NCI-H1092 (cell line): ENCODE data around the gene CETN1.

Experiments
- DNase-seq: peaks from one replicate; lab custom pipeline; 2025; lab: John Stamatoyannopoulos, UW

CETN1 gene

DNA sequence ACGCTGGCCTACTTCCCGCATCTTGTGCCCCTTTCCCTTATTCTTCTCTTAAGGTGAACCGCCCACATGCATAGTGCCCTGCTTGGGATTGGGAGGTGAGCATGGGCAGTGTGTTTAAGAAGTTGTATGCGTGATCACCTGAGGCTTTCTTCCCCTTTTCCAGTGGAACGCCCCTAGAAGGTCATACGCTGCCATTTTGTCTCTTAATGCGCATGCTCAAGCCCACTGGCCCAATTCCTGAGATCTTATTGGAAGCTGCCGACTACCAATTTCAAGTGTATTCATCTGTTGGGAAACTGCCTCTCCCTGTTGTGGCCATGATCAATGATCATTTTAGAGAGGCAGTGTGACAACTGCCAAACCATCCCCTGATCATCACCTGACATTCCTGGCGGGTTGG lies 3.3 kb upstream of the CETN1 start:
- DNase-seq: no peak

DNA sequence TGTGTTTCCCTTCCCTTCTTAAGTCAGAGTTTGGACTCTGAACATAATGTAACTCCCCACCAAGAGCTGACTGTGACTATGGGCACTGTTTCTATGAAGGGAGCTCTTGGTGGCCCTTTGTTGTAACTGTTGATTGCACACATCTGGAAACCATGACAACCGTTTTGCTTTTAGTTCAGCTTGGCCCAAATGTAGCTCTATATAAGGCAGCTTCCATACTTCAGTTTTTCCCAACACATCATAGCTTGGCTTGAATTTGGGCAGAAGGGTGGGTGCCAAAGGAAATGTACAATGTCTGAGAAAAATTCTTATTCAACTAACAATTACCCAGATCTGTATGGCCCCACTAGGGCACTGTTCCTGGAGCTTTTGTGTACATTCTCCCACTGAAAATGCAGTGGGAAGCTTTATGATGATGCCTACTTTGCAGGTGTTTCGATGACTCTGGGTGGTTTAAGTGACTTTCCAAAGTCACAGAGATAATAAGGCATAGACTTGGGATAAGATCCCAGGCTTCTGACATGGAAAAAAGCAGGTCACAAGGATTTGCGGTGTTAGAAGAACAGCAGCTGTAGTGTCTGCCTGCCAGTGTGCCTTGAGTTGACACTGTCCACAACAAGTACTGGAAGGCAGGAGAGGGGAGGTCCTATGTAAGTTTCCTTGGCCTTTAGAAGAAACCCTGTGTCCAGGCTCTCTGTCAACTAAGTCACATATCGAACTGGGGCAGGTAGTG lies 2.4 kb upstream of the CETN1 start:
- no peak for DNase-seq

DNA sequence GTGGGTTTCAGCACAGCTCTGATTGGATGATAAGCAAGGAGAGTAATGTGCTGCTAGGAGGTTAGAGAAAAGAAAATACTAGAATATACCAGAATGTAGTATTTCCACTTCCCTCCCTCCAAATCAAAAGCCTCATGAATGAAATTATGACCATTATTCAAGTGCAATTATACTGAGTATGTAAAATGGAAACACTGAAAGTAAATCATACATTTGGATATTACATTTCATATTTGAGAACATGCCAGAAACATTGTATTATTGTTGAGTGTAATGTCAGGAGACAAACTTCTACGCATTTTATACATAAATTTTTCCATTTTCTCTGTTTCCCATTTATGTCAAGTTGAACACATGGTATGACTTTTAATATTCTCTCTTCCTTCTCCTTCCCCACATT lies 942 bp upstream of the CETN1 start:
- DNase-seq: no peak

DNA sequence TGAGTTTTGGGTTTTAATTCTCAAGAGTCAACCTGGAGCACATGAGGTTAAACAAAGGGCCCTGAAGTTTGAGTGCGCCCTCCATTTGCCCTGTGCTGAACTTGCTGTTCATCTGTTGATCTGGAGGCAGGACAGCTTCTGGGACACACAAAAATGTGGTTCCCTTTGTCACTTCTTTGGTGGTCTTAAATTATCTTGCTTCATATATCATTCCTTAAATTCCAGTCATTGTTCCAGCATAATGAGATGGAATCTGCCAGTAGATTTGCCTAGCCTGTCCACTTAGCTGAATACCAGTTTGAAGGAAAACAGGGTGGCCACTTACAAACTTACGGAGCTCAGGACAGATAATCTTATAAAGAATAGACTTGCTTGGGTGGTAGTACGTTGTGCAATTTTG lies 916 bp downstream of the CETN1 start:
- DNase-seq: no peak

DNA sequence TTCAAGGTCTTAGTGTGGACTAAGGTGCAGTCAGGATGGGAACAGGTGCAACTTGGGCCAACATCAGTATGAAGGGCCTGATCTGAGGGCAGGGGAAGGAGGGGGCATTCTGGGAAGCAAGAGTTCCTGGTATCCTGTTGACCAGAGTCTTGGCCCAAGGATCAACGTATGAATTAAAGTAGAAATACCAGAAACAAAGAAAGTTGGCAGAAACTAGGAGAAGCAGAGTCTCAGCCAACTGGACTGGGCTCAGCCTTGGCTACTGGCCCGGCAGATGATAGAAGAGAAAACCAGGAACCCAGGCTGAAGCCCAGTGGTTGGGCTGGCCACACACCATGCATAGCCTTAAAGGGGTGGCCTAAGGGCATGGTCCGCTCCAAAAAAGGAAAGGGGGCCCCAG lies 2.3 kb downstream of the CETN1 start:
- no peak for DNase-seq

DNA sequence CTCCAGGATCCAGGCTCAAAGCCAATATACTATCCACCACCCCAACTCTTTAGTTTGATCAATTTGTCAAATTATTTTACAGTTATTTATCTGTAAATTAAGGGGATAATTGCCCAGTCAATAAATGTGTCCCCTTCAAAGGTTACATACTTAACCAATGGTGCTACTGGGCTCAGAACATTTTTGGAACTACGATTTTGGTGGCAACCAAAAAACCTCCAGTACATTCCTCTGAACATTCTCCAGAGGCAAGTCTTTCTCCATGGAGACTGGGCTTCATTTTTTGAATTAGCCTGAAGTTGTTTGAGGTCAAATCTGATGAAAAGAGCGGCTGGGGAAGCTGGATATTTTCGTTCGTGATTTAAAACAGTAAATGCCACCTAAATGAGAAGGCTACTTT lies 14.9 kb downstream of the CETN1 start:
- DNase-seq: no peak

DNA sequence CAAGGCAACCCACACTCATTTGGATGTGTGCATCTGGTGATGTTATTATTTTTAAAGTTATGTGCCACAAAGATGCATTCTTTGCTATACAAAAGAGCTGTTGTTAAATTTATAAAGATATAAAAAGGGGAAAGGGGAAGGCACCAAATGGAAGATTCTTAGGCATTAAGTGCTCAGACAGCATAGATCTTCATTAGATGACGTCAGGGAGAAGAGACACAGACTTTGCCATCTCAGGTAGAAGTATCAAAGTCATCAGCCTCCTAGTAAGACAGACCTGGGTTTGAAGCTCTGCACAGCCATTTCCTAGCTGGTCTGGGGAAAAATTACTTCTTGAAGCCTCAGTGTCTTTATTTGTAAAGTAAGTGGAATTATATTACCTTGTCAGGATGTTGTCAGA lies 15.4 kb downstream of the CETN1 start:
- no peak for DNase-seq

- no peak for DNase-seq
Observed at GRCh38 chr18:596288-596881, 16.2 kb downstream of the CETN1 start.

- DNase-seq: no peak
Observed at GRCh38 chr18:598124-598589, 18.0 kb downstream of the CETN1 start.

DNA sequence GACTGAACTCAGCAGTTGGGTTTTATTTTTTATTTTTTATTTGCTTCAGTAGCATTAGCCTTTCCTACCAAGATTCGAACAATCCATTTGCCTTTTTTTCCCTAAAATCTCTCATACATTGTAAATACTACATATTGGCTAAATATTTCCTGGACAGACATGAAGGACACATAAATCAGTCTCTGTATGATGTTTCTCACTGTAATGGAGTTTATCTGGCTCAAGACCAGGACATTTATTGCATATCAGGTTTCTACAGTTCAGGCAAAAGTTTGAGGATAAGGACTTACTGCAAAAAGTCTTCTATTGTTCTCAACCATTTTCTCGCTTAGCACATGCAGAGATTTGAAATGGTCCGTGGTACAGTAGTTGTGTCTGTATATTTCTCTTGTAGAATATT lies 19.9 kb downstream of the CETN1 start:
- DNase-seq: no peak

DNA sequence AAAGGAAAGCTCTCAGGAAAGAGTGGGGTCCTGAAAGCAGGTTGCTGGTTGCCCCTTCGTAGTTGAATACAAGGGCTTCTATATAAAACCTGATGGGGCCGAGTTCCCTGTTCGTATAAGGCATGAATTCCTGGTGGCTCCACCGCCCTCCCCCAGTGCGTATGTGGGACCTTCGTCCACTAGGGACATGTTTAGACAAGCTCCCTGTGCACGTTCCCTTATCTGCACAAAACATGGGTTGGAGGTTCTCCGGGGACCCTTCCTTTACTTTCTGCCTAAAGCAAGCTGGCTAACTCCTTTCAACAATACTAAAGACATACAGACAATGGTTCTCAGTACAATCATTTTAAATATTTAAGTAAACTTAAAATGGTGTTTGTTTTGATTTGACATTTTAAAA lies 24.6 kb downstream of the CETN1 start:
- no peak for DNase-seq

DNA sequence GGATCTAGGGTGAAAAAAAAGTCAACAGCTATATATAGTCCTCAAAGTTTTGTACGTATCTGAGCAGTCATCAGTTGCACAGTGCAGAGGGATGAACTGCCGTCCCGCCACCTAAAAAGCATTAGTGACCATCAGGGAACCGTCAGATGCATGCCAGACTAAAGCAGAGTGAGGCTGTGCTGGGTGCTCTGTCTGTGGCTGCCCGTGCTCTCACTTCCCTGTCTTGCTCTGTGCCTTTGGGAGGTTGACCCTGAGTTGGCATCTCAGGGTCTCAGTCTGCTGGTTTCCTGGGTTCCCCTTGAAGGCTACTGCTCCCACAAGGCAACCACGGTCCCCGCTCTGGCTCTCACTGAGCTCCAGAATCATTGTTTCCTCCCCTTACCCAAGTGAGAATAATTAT lies 27.8 kb downstream of the CETN1 start:
- DNase-seq: no peak

DNA sequence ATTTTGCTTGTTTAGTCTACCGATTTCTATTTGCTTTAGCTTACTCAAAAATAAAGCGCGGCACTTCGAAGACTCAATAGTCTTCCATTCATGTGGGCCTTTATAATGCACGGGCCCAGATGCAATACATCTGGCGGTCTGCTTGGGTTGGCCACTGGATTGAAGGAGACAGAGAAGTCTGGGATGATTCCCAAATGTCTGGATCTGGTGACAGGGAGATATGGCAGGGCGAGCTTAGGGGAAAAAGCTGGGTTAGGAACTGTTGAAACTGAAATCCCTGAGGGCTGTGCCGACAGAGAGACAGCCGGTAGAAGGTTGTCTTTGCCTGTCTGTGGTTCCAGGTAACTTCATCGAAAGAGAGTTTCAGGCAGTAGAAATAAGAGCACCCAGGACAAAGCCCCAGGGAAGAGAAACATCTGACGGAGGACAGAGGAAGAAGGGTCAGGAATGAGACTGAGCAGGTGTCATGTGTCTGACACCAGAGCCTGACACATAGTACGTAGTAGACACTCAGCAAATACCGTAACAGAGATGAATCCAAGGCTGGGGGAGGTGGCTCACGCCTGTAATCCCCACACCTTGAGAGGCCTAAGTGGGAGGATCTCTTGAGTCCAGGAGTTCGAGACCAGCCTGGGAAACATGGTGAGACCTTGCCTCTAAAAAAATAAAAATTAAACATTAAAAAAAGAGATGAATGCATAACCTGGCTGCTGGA lies 30.2 kb downstream of the CETN1 start:
- no peak for DNase-seq

DNA sequence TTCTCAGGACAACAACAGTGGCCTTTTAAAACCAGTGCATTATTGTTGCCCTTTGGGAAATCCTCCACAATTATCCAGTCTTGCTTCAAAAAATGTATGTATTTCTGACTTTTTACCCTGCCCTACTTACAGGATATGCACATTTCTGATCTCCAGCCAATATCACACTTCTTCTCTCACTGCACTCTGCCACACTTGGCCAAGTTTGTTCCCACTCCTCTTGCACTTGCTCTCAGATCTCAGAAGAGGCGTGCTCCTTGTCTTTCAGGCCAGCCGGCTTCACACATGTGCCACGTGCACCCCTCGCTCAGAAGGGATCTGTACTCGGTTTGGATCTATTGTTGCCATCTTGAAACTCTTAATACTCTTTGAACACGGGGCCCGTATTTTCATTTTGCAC lies 32.0 kb downstream of the CETN1 start:
- DNase-seq: no peak

DNA sequence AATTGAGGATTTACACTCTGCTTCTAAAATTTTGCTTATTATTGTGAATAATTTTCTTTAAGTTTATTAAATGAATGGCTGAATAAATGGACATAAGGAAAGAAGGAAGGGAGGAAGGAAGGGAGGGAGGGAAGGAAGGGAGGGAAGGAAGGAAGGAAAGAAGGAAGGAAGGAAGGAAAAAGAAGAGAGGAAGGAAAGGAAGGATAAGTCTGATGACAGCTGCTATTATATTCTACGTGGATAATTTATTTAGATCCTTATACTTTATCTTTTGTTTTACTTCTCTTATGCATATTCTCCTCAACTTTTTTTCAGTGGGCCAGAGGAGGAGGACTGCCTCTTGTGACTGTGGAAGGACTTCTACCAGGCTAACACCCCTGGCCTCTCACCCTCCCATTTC lies 34.0 kb downstream of the CETN1 start:
- no peak for DNase-seq

GRCh38 chr18:615092-615521 lies 34.9 kb downstream of the CETN1 start:
- DNase-seq: no peak

DNA sequence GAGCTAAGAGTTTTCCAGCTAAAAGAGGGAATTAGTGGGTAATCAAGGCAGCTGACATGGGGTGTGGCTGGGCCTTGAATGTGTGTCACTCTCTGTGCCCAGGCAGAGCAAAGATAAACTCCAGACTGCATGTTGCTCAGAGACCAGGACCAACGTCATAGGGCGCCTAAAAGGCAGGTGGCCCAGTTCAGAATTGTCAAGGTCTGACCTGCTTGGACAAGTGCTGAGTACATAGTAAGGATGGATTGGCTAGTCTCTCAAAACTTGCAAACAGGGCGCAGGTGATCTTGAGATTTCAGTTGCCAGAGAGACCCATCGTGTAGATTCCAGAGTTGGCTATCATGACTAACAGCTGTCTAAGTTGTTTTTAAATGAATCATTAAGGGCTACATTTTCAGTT lies 35.6 kb downstream of the CETN1 start:
- DNase-seq: no peak

DNA sequence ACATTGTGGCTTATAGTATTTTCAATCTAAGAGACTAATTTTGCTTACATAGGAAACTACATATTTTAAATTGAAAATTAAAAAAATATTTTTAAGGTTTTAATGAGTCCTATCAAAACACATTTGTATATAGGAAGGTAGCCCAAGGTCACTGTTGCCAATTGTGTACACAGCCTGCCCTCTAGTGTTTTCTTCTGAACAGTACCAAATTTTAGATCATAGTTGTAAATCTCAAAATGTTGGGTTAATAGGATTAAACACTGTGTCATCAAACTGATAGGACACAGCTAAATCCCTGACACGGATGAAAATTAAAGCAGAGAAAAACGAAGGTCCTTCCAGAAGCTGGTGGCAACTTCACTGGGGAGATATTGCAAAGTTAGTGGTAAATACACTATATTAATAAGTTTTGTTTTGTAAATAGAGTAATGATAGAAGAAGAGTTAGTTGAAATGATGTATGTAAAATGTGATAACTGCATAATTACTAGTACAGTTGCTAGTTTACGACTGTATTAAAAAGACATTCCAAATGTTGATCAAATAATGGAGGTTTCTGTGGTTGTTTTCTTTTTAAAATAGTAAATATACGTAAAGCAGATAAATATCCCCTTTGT lies 36.3 kb downstream of the CETN1 start:
- no peak for DNase-seq

DNA sequence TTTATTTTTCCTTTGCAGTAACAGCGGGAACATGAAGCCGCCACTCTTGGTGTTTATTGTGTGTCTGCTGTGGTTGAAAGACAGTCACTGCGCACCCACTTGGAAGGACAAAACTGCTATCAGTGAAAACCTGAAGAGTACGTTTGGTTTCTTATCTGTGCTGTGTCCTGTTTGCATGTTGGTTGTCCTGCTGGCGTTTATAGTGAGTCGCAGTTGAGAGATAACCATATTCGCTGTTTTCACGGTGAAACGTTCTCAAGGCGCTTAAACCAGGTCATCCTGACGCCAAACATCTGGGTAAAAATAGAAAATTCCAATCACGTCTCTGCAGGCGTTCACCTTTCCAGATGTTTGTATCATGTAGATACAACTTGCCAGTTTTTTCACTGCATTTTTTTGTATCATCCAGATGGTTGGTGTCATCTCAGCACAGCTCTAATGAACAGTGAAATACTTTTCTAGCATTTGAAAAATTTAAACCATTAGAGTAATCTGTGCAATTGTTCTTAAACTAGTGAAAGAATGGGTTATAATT lies 37.9 kb downstream of the CETN1 start:
- DNase-seq: no peak

GRCh38 chr18:618618-619017 lies 38.4 kb downstream of the CETN1 start:
- DNase-seq: no peak

DNA sequence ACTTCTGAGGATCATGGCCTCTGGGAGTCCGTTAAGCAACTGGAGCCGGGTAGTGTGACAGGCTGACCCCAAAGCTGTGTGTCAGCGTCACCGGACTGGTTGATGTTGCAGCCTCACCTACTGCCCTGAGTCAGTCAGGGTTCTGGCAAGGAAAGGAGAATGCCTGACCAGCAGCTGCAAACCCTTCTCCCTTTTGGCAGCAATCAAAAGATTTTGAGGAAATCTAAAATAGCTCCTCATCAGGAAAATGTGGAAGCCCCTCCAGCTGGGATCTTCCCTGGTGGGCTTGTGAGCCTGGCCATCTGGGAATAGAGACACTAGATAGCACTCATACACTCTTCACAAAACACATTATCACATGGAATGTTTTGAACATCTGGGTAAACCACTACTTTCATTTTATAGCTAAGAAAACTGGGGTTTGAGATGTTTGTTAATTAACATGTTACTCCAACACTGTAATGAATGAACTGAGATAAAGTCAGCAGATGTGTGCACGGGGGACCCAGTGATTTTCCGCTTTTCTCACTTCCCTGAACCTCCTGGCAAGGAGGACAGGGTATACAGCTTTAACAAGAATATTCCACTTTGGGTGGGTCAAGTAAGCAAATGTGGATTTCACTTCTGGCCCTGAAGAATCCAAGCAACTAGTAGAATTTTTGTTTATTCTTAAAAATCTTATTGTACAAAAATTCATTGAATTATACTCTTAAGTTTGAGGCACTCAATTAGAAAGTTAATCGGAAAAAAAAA lies 41.3 kb downstream of the CETN1 start:
- no peak for DNase-seq

GRCh38 chr18:622289-622688 lies 42.1 kb downstream of the CETN1 start:
- DNase-seq: no peak
